Measurements from ENCODE around the gene INTS13. TPM values are rescaled to one million over a fixed set of nuclear protein-coding genes. Genes with fewer than 3 reads are reported as not detected.

The INTS13 gene
- total RNA-seq, 4 donors from 2014 or later: 15.7 to 30.5 (median 18.4) TPM

GRCh38 chr12:26939953-26940352, 2.2 kb upstream of the INTS13 start:
- Histone ChIP-seq H3K4me3 (replicated peaks in 1 of 3) (peak overlapping the region in 1 of 3 donors; percentile 85), H3K9me3 (no peaks in the 10 kb centered on the region), H3K27ac (no peak overlapping the region), H3K36me3 (no peaks in the 10 kb centered on the region), H3K27me3 (no peaks in the 10 kb centered on the region), H3K4me1 (peaks cover 40 to 43% of the 10 kb centered on the region in 2 donors)
- no peak for DNase-seq
- TF ChIP-seq, protein P1, sequence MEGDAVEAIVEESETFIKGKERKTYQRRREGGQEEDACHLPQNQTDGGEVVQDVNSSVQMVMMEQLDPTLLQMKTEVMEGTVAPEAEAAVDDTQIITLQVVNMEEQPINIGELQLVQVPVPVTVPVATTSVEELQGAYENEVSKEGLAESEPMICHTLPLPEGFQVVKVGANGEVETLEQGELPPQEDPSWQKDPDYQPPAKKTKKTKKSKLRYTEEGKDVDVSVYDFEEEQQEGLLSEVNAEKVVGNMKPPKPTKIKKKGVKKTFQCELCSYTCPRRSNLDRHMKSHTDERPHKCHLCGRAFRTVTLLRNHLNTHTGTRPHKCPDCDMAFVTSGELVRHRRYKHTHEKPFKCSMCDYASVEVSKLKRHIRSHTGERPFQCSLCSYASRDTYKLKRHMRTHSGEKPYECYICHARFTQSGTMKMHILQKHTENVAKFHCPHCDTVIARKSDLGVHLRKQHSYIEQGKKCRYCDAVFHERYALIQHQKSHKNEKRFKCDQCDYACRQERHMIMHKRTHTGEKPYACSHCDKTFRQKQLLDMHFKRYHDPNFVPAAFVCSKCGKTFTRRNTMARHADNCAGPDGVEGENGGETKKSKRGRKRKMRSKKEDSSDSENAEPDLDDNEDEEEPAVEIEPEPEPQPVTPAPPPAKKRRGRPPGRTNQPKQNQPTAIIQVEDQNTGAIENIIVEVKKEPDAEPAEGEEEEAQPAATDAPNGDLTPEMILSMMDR (IDR thresholded peaks at IDR 0.05): no peak
- no peak for TF ChIP-seq POLR2A (IDR thresholded peaks at IDR 0.05)
- intact Hi-C loops (cut with DNase I): loop anchor here (5.0 kb wide), 1 partner anchor 72 kb away; the partner anchor contains the start of gene TM7SF3
- 43 to 52% methylated on average over 1 of the region's 1 CpG for WGBS, 2 donors

DNA sequence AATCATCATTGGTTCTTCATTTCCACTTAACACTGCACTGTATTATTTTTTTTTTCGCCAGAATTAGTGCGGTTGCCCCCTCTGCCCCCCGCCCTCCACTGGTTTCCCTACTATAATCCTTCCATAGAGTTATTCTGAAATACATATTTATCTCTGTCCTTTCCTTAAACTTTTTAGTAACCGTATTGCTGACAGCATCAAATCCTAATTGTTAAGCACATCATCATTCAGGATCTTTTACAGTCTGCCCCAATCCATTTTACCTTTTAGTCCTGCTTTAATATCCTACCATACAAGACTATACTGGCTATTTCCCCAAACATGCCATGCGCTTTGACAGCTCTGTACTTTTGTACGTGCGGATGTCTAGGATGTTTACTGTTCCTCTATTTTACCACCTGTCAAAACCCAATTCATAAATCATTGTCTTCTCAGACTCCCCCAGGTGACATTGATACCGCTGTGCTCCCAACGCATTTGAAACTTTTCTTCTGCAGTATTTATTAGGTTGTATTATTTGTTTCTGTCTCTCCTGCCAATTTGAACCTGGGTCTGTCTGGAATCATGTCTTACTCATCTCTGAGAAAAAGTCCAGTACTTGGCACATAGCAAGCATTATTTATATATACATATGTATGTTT, 1.5 kb upstream of the INTS13 start:
- H3K4me3 ChIP-seq (replicated peaks in 1 of 3): peak overlapping the region; percentile 72 to 99 (median 85)
- no peaks in the 10 kb centered on the region for H3K36me3 ChIP-seq
- H3K27me3 ChIP-seq: no peaks in the 10 kb centered on the region
- no peak for DNase-seq
- H3K4me1 ChIP-seq: peaks cover 40 to 43% of the 10 kb centered on the region in 2 donors
- peak overlapping the region in 2 of 3 donors; percentile 97 to 99 for H3K27ac ChIP-seq
- no peak for TF ChIP-seq POLR2A (IDR thresholded peaks at IDR 0.05)
- TF ChIP-seq, protein P1 (IDR thresholded peaks at IDR 0.05): no peak
- 16 to 20% methylated on average over 9 of the region's 9 CpGs for WGBS, 2 donors
- H3K9me3 ChIP-seq: no peaks in the 10 kb centered on the region
- intact Hi-C loops (cut with DNase I): no loop called here

DNA sequence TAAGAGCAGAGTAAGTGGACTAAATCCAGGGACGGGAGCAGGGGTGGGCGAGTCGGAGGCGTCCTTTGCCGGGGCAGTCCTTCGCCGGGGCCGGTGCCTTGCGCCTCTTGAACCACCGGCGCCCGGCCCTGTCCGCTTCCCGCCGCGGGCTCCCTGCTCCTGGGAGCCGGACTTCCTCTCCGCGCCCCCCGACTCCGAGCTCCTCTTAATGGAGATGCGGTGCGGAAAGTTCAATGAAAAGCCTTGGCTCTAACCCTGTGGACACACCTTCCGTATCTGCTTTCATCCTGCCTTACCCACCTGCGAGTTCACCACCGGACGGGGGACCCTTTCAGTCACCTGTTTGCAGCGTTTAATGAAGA, 901 bp upstream of the INTS13 start:
- Histone ChIP-seq H3K4me1 (peaks cover 40 to 43% of the 10 kb centered on the region in 2 donors), H3K4me3 (replicated peaks in 1 of 3) (peak overlapping the region; percentile 72 to 99 (median 85)), H3K36me3 (no peaks in the 10 kb centered on the region), H3K27me3 (no peaks in the 10 kb centered on the region), H3K27ac (peak overlapping the region; percentile 90 to 99 (median 97)), H3K9me3 (no peaks in the 10 kb centered on the region)
- TF ChIP-seq, protein P1 (IDR thresholded peaks at IDR 0.05): no peak
- TF ChIP-seq POLR2A (IDR thresholded peaks at IDR 0.05): no peak
- DNase-seq: no peak
- intact Hi-C loops (cut with DNase I): no loop called here
- 0% methylated on average over 7 to 9 of the region's 28 CpGs for WGBS, 2 donors

GRCh38 chr12:26937443-26937862, 328 bp downstream of the INTS13 start:
- Histone ChIP-seq H3K9me3 (no peaks in the 10 kb centered on the region), H3K36me3 (no peaks in the 10 kb centered on the region), H3K4me3 (replicated peaks in 1 of 3) (peak overlapping the region; percentile 16 to 99 (median 85)), H3K27me3 (no peaks in the 10 kb centered on the region), H3K27ac (peak overlapping the region; percentile 90 to 99 (median 97)), H3K4me1 (peaks cover 33 to 43% of the 10 kb centered on the region in 2 donors)
- no peak for DNase-seq
- intact Hi-C loops (cut with DNase I): no loop called here
- TF ChIP-seq POLR2A (IDR thresholded peaks at IDR 0.05): peak in 1 of 2 donors; percentile 31
- TF ChIP-seq, protein P1 (IDR thresholded peaks at IDR 0.05): no peak
- WGBS, 2 donors: 1% methylated on average over 10 of the region's 10 CpGs
